Right ventricle myocardium inferior (tissue), 1 donor: ENCODE data around the gene ARHGEF11. TPM values are rescaled to one million over a fixed set of nuclear protein-coding genes. Genes with fewer than 3 reads are reported as not detected.
"Not testable (repeated sequence)": the region's sequence is repeated elsewhere in the genome, so short reads cannot be mapped to it uniquely, and the experiment has no call there.

Experiments used
- ATAC-seq: fragments of 200-7000 bp; cut with Tn5 transposase; one replicate; pipeline ENCODE4 v1.9.1; 2020; ENCODE audit warnings: mild to moderate bottlenecking, moderate library complexity
- DNase-seq: peaks from one replicate; pipeline ENCODE4 v3.0.0; 2021; ENCODE audit errors: missing footprints
- intact Hi-C: fragments of 100-400 bp; cut with DNase I; formaldehyde crosslinking; loops from one replicate; pipeline ENCODE4 v1.11.0; 2022
- total RNA-seq: library from RNA; stranded (reverse); fragmentation: NEBNext Ultra II Directional; extraction: Animal tissue kit (Norgen Biotek cat#: 25700); gene quantifications from one replicate; pipeline ENCODE4 v1.2.1, GENCODE V29; 2021
- donor health status: DM: no; HTN: yes; CAD: no; lungs with severe emphysema.

Gene ARHGEF11
- total RNA-seq, 1 donor from 2014 or later, result 29.3 TPM

- DNase-seq, result no peak
- intact Hi-C loops, result no loop called here
Observed at GRCh38 chr1:156942176-156942575, 103.4 kb downstream of the ARHGEF11 start.

GRCh38 chr1:156941675-156942074 is 103.9 kb downstream of the ARHGEF11 start:
- intact Hi-C loops, result no loop called here
- no peak for DNase-seq

More at GRCh38 chr1:156942176-156942575, 103.4 kb downstream of the ARHGEF11 start:
- no peak for ATAC-seq

GRCh38 chr1:156939786-156940334 is 105.7 kb downstream of the ARHGEF11 start:
- ATAC-seq (no peak), DNase-seq (no peak)
- intact Hi-C loops, result no loop called here

More at GRCh38 chr1:156941675-156942074, 103.9 kb downstream of the ARHGEF11 start:
- no peak for ATAC-seq

- DNase-seq, result no peak
- intact Hi-C loops, result no loop called here
- ATAC-seq, result no peak
Observed at GRCh38 chr1:156938813-156939212, 106.7 kb downstream of the ARHGEF11 start.

GRCh38 chr1:156937883-156938282 is 107.7 kb downstream of the ARHGEF11 start:
- intact Hi-C loops, result no loop called here
- no peak for DNase-seq
- no peak for ATAC-seq

- no peak for DNase-seq
- intact Hi-C loops, result no loop called here
Observed at GRCh38 chr1:156936721-156937220, 108.8 kb downstream of the ARHGEF11 start.

GRCh38 chr1:156936191-156936590 is 109.4 kb downstream of the ARHGEF11 start:
- ATAC-seq, result no peak
- intact Hi-C loops, result no loop called here

More at GRCh38 chr1:156936721-156937220, 108.8 kb downstream of the ARHGEF11 start:
- no peak for ATAC-seq

GRCh38 chr1:156935505-156936128 is 109.9 kb downstream of the ARHGEF11 start:
- ATAC-seq, result no peak
- intact Hi-C loops, result no loop called here

More at GRCh38 chr1:156936191-156936590, 109.4 kb downstream of the ARHGEF11 start:
- DNase-seq, result no peak

GRCh38 chr1:156933136-156933535 is 112.4 kb downstream of the ARHGEF11 start:
- no peak for ATAC-seq
- intact Hi-C loops, result no loop called here
- DNase-seq, result no peak

More at GRCh38 chr1:156935505-156936128, 109.9 kb downstream of the ARHGEF11 start:
- DNase-seq, result no peak

GRCh38 chr1:156931974-156932710 is 113.4 kb downstream of the ARHGEF11 start:
- DNase-seq (no peak), ATAC-seq (no peak)
- intact Hi-C loops, result no loop called here

GRCh38 chr1:156931211-156931952 is 114.2 kb downstream of the ARHGEF11 start:
- DNase-seq (no peak), ATAC-seq (no peak)
- intact Hi-C loops, result no loop called here

- intact Hi-C loops, result no loop called here
- ATAC-seq (no peak), DNase-seq (no peak)
Observed at GRCh38 chr1:156930483-156930882, 115.1 kb downstream of the ARHGEF11 start.

GRCh38 chr1:156929596-156930238 is 115.8 kb downstream of the ARHGEF11 start:
- intact Hi-C loops, result loop anchor here (5.0 kb wide), 1 partner anchor 92 kb away; no protein-coding TSS in a partner anchor
- ATAC-seq, result no peak
- DNase-seq, result no peak

- DNase-seq (no peak), ATAC-seq (no peak)
- intact Hi-C loops, result loop anchor here (5.0 kb wide), 1 partner anchor 91 kb away; no protein-coding TSS in a partner anchor
Observed at GRCh38 chr1:156928043-156928602, 117.4 kb downstream of the ARHGEF11 start.

- intact Hi-C loops, result loop anchor here (5.0 kb wide), 1 partner anchor 90 kb away; no protein-coding TSS in a partner anchor
- ATAC-seq, result peak; percentile 57
- DNase-seq, result peak; percentile 81
Observed at GRCh38 chr1:156927215-156928042, 118.1 kb downstream of the ARHGEF11 start.

- intact Hi-C loops, result loop anchor here (5.0 kb wide), 1 partner anchor 89 kb away; no protein-coding TSS in a partner anchor
- not testable (repeated sequence) for DNase-seq, ATAC-seq
Observed at GRCh38 chr1:156926695-156927094, 118.8 kb downstream of the ARHGEF11 start.

GRCh38 chr1:156926175-156926574 is 119.4 kb downstream of the ARHGEF11 start:
- intact Hi-C loops, result loop anchor here (5.0 kb wide), 1 partner anchor 89 kb away; no protein-coding TSS in a partner anchor
- no peak for DNase-seq
- no peak for ATAC-seq
